GM23248 (cell line): ENCODE data around the gene COL4A4.

Experiments used
- EZH2 ChIP-seq: fragments of 200-600 bp; sonication (generic); IDR thresholded peaks from 2 replicates; pipeline ENCODE4 v1.6.1; 2018; ENCODE audit warnings: antibody characterized with exemption, mild to moderate bottlenecking; ENCODE audit not compliant: insufficient read depth, poor library complexity, severe bottlenecking
- EZH2phosphoT487 ChIP-seq: fragments of 200-600 bp; sonication (generic); IDR thresholded peaks from 2 replicates; pipeline ENCODE4 v1.6.1; 2018; ENCODE audit warnings: antibody characterized with exemption, moderate library complexity, mild to moderate bottlenecking, low read depth; ENCODE audit not compliant: insufficient read depth

DNA sequence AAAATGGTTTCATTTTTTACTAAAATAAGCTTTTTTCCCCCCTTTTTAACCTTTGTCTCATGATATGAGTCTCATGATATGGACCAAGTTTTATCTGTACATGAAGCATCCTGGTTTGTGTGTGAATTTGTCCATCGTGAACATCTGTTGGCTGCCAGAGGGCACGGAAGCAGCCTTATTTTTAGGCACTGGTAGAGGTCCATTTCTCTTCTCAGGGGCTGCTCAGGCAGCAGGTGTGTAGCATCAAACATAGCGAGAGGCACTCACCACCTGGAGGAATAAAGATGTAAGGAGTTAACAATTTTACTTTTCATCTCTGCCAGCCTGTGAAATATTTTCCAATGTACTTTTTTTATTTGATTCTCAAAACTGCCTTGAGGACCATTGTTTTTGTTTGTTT lies 193.6 kb downstream of the COL4A4 start:
- TF ChIP-seq EZH2, result no peak
- no peak for TF ChIP-seq EZH2phosphoT487
